HepG2 (cell line): ENCODE data around the gene STPG4. TPM values are rescaled to one million over a fixed set of nuclear protein-coding genes. Genes with fewer than 3 reads are reported as not detected.

Source experiments
- CHD4 ChIP-seq: fragments of 200-600 bp; sonication (generic); IDR thresholded peaks from 2 replicates; pipeline ENCODE4 v1.7.0; 2017; ENCODE audit warnings: mild to moderate bottlenecking, low read length, borderline replicate concordance
- CREB1 ChIP-seq, 2 experiments: fragments of 450-650 bp in 1 of 2; IDR thresholded peaks; 2 replicates each; pipeline ENCODE4 v1.6.1; 2016 to 2017; ENCODE audit warnings: control low read depth in 1 of 2, mild to moderate bottlenecking in 1 of 2, missing compliant biosample characterization in 1 of 2, missing genetic modification characterization in 1 of 2
- CREM ChIP-seq, 2 experiments: sonication (generic) in 1 of 2; formaldehyde crosslinking in 1 of 2; IDR thresholded peaks; 2 replicates each; pipeline versions ENCODE4 v1.4.0 to v1.6.1; 2016 to 2020; ENCODE audit warnings: antibody characterized with exemption in 1 of 2, mild to moderate bottlenecking in 1 of 2, missing genetic modification reagents in 1 of 2
- GPN1 ChIP-seq: sonication (generic); formaldehyde crosslinking; IDR thresholded peaks from 2 replicates; pipeline ENCODE4 v1.5.1; 2020; ENCODE audit warnings: missing genetic modification reagents, borderline replicate concordance
- HIVEP1 ChIP-seq: sonication (generic); formaldehyde crosslinking; IDR thresholded peaks from 2 replicates; pipeline ENCODE4 v1.4.0; 2020; ENCODE audit warnings: mild to moderate bottlenecking, missing genetic modification reagents
- IKZF1 ChIP-seq: fragments of 450-650 bp; IDR thresholded peaks from 2 replicates; pipeline ENCODE4 v1.7.1; 2016
- IKZF4 ChIP-seq: sonication (generic); formaldehyde crosslinking; IDR thresholded peaks from 2 replicates; pipeline ENCODE4 v1.5.1; 2020; ENCODE audit warnings: borderline replicate concordance, mild to moderate bottlenecking, low read depth, missing genetic modification reagents; ENCODE audit errors: not compliant biosample characterization
- JUND ChIP-seq: sonication (generic); formaldehyde crosslinking; IDR thresholded peaks from 2 replicates; pipeline ENCODE4 v1.8.0; 2022; ENCODE audit warnings: mild to moderate bottlenecking, missing genetic modification reagents
- MIER3 ChIP-seq: IDR thresholded peaks from 2 replicates; pipeline ENCODE4 v1.6.1; 2016; ENCODE audit warnings: missing compliant biosample characterization, borderline replicate concordance
- MYC ChIP-seq: sonication (generic); formaldehyde crosslinking; IDR thresholded peaks from 2 replicates; pipeline ENCODE4 v1.9.0; 2021; ENCODE audit warnings: missing genetic modification reagents, borderline replicate concordance
- NFIC ChIP-seq: IDR thresholded peaks from 2 replicates; pipeline ENCODE4 v1.6.1; 2012; ENCODE audit warnings: mild to moderate bottlenecking, low read length, inconsistent platforms
- NFYB ChIP-seq: sonication (generic); formaldehyde crosslinking; IDR thresholded peaks from 2 replicates; pipeline ENCODE4 v1.4.0; 2020; ENCODE audit warnings: missing genetic modification reagents
- SIX1 ChIP-seq: sonication (generic); formaldehyde crosslinking; IDR thresholded peaks from 2 replicates; pipeline ENCODE4 v1.4.0; 2020; ENCODE audit warnings: missing genetic modification reagents, borderline replicate concordance
- U2AF1 ChIP-seq: fragments of 200-400 bp; formaldehyde crosslinking; optimal IDR thresholded peaks from 2 replicates; pipeline ENCODE3; 2017; ENCODE audit warnings: mild to moderate bottlenecking, low read depth, low read length
- WIZ ChIP-seq: sonication (generic); formaldehyde crosslinking; IDR thresholded peaks from 2 replicates; pipeline ENCODE4 v1.5.1; 2020; ENCODE audit warnings: mild to moderate bottlenecking, missing genetic modification reagents
- ZNF260 ChIP-seq: sonication (generic); formaldehyde crosslinking; IDR thresholded peaks from 2 replicates; pipeline ENCODE4 v1.4.0; 2020; ENCODE audit warnings: missing genetic modification reagents, low read depth, mild to moderate bottlenecking, borderline replicate concordance
- ZNF263 ChIP-seq: sonication (generic); formaldehyde crosslinking; IDR thresholded peaks from 2 replicates; pipeline ENCODE4 v1.4.0; 2020; ENCODE audit warnings: missing genetic modification reagents
- ZNF670 ChIP-seq: sonication (generic); formaldehyde crosslinking; IDR thresholded peaks from 2 replicates; pipeline ENCODE4 v1.8.0; 2022; ENCODE audit warnings: mild to moderate bottlenecking, missing genetic modification reagents, borderline replicate concordance
- ZSCAN29 ChIP-seq: sonication (generic); formaldehyde crosslinking; conservative IDR thresholded peaks from 2 replicates; pipeline ENCODE4 v1.4.0; 2020; ENCODE audit warnings: mild to moderate bottlenecking, missing genetic modification reagents
- polyA plus RNA-seq, 8 experiments: library from polyadenylated mRNA; depleted of rRNA in 3 of 8; stranded (reverse) in 7 of 8; unstranded in 1 of 8; fragments of >200 nt; fragmentation: Illumina TruSeq in 4 of 8; extraction: Trizol in 4 of 8; gene quantifications; 2 replicates each; pipeline versions ENCODE4 v1.2.1 to v1.2.3, GENCODE V29; 2011 to 2016; ENCODE audit warnings: low read depth in 4 of 8, missing spikeins in 1 of 8, mixed read lengths in 1 of 8; ENCODE audit not compliant: insufficient read depth in 1 of 8
- total RNA-seq, 5 experiments: library from RNA; depleted of rRNA; stranded (reverse); fragments of >200 nt; fragmentation: Illumina TruSeq; extraction: Trizol; gene quantifications; 2 replicates each; pipeline ENCODE4 v1.2.3, GENCODE V29; 2016; ENCODE audit warnings: low read depth in 1 of 5
- TF ChIP-seq, protein P1 (sequence below): sonication (generic); formaldehyde crosslinking; IDR thresholded peaks from 2 replicates; pipeline ENCODE4 v1.4.0; 2020; ENCODE audit warnings: missing genetic modification reagents, borderline replicate concordance
- TF ChIP-seq, protein P2 (sequence below): IDR thresholded peaks from 2 replicates; pipeline ENCODE4 v1.6.1; 2016; ENCODE audit warnings: missing compliant biosample characterization, missing genetic modification reagents, borderline replicate concordance
- TF ChIP-seq, protein P3 (sequence below): sonication (generic); formaldehyde crosslinking; conservative IDR thresholded peaks from 2 replicates; pipeline ENCODE4 v1.8.1; 2023; ENCODE audit warnings: missing genetic modification reagents
- TF ChIP-seq, protein P4 (sequence below): sonication (generic); formaldehyde crosslinking; IDR thresholded peaks from 2 replicates; pipeline ENCODE4 v1.4.0; 2020; ENCODE audit warnings: mild to moderate bottlenecking, missing genetic modification reagents

Gene STPG4
- total and polyA plus RNA-seq, 2 of the 13 experiments (the other 11 are each of a cell fraction or from before 2014, with no cell fraction given): 0.11 to 0.15 TPM

DNA sequence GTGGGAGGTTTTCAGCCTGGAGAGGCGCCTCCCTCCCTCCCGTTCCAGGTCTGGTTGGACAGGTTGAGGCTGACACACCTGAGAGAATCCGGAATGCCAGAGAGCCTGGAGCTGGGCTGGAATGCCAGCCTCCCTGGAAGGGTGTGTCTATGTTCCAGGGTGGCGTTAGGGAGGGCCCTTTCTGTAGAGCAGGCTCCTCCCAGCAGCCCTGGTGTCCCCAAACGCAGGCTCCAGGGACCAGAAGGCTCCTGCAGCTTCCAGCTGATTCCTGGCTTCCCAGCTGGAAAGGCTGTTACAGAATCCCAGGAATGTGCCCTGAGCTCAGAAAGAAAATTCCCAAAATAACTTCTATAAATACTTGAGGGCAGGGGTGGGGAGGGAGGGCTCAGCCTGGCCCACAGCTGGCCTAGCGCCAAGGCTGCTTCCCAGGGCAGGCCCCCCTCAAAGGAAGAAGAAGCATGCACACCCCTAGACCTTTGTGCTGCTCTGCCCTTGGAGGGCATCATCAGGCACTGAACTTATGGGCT, 85.4 kb downstream of the STPG4 start (continued):
- TF ChIP-seq CREM (IDR thresholded peaks at IDR 0.05) (no peak), CREM (CRISPR knock-in tag; IDR thresholded peaks at IDR 0.05) (no peak), SIX1 (CRISPR knock-in tag) (no peak), WIZ (no peak), CREB1 (IDR thresholded peaks at IDR 0.05) (no peak), CREB1 (CRISPR knock-in tag; IDR thresholded peaks at IDR 0.05) (no peak), IKZF4 (no peak), IKZF1 (no peak), U2AF1 (no peak), MYC (no peak), NFYB (no peak), GPN1 (CRISPR knock-in tag) (no peak), HIVEP1 (CRISPR knock-in tag) (no peak), ZNF670 (CRISPR knock-in tag) (no peak), ZNF263 (CRISPR knock-in tag) (peak; percentile 34; the same call in 1 of the 2 replicates), MIER3 (no peak), NFIC (0 out of 2 replicates have a peak, but pooled peaks have one; percentile 22), ZNF260 (no peak), JUND (CRISPR knock-in tag) (no peak), CHD4 (no peak), ZSCAN29 (CRISPR knock-in tag) (no peak)
- TF ChIP-seq, protein P1, sequence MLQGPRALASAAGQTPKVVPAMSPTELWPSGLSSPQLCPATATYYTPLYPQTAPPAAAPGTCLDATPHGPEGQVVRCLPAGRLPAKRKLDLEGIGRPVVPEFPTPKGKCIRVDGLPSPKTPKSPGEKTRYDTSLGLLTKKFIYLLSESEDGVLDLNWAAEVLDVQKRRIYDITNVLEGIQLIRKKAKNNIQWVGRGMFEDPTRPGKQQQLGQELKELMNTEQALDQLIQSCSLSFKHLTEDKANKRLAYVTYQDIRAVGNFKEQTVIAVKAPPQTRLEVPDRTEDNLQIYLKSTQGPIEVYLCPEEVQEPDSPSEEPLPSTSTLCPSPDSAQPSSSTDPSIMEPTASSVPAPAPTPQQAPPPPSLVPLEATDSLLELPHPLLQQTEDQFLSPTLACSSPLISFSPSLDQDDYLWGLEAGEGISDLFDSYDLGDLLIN (CRISPR knock-in tag): no peak
- TF ChIP-seq, protein P2, sequence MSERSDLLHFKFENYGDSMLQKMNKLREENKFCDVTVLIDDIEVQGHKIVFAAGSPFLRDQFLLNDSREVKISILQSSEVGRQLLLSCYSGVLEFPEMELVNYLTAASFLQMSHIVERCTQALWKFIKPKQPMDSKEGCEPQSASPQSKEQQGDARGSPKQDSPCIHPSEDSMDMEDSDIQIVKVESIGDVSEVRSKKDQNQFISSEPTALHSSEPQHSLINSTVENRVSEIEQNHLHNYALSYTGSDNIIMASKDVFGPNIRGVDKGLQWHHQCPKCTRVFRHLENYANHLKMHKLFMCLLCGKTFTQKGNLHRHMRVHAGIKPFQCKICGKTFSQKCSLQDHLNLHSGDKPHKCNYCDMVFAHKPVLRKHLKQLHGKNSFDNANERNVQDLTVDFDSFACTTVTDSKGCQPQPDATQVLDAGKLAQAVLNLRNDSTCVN (CRISPR knock-in tag): no peak
- TF ChIP-seq, protein P3, sequence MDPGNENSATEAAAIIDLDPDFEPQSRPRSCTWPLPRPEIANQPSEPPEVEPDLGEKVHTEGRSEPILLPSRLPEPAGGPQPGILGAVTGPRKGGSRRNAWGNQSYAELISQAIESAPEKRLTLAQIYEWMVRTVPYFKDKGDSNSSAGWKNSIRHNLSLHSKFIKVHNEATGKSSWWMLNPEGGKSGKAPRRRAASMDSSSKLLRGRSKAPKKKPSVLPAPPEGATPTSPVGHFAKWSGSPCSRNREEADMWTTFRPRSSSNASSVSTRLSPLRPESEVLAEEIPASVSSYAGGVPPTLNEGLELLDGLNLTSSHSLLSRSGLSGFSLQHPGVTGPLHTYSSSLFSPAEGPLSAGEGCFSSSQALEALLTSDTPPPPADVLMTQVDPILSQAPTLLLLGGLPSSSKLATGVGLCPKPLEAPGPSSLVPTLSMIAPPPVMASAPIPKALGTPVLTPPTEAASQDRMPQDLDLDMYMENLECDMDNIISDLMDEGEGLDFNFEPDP (CRISPR knock-in tag): no peak; the same call in none of the 2 replicates
- TF ChIP-seq, protein P4, sequence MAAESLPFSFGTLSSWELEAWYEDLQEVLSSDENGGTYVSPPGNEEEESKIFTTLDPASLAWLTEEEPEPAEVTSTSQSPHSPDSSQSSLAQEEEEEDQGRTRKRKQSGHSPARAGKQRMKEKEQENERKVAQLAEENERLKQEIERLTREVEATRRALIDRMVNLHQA: no peak
